IMR-90 (cell line): ENCODE measurements around the gene ERCC8. TPM values are rescaled to one million over a fixed set of nuclear protein-coding genes. Genes with fewer than 3 reads are reported as not detected.

Source experiments
- ATAC-seq: fragments of 200-7000 bp; cut with Tn5 transposase; 2 replicates; pipeline ENCODE4 v1.9.1; 2020; ENCODE audit warnings: low read depth, mild to moderate bottlenecking, moderate library complexity
- BruUV-seq: library from RNA; stranded (reverse); fragments of 400-500 nt; replicated peaks from 2 replicates; lab custom pipeline; 2021; lab: Mats Ljungman, UMichigan
- CTCF ChIA-PET: fragments of 300-600 bp; formaldehyde crosslinking; extraction: SDS; loops from one replicate; lab custom pipeline; 2021; ENCODE audit warnings: antibody characterized with exemption; lab: Yijun Ruan, JAX
- POLR2A ChIA-PET: fragments of 300-600 bp; sonication (Branson Sonifier 250); formaldehyde crosslinking; loops from one replicate; lab custom pipeline; 2022; ENCODE audit warnings: antibody characterized with exemption; ENCODE audit not compliant: unreplicated experiment; lab: Charles Lee
- DNase-seq: peaks from one replicate; pipeline ENCODE4 v3.0.0; 2013
- H2AFZ ChIP-seq: replicated peaks from 2 replicates; pipeline ENCODE3; 2013; ENCODE audit warnings: low read length, mild to moderate bottlenecking; ENCODE audit not compliant: poor library complexity
- H2AK5ac ChIP-seq: 2 replicates; pipeline ENCODE4 v1.6.1; 2013; ENCODE audit warnings: low read depth, low read length, inconsistent platforms
- H2AK9ac ChIP-seq: replicated peaks from 2 replicates; pipeline ENCODE3; 2013; ENCODE audit warnings: mild to moderate bottlenecking, low read depth, low read length, moderate library complexity; ENCODE audit not compliant: poor library complexity
- H2BK120ac ChIP-seq: 2 replicates; pipeline ENCODE4 v1.6.1; 2013; ENCODE audit warnings: low read depth, low read length, inconsistent platforms
- H2BK15ac ChIP-seq: 3 replicates; pipeline ENCODE4 v1.6.1; 2013; ENCODE audit warnings: low read depth, low read length, inconsistent platforms
- H2BK20ac ChIP-seq: 2 replicates; pipeline ENCODE4 v1.6.1; 2013; ENCODE audit warnings: low read depth, mild to moderate bottlenecking, inconsistent platforms, low read length, moderate library complexity
- H2BK5ac ChIP-seq: 2 replicates; pipeline ENCODE4 v1.6.1; 2013; ENCODE audit warnings: mild to moderate bottlenecking, low read depth, low read length, inconsistent platforms; ENCODE audit not compliant: poor library complexity, severe bottlenecking
- H3K14ac ChIP-seq: replicated peaks from 2 replicates; pipeline ENCODE4 v1.6.1; 2013; ENCODE audit warnings: low read depth, low read length, inconsistent platforms
- H3K18ac ChIP-seq: 2 replicates; pipeline ENCODE4 v1.6.1; 2013; ENCODE audit warnings: low read depth, low read length, control low read depth
- H3K23ac ChIP-seq: 2 replicates; pipeline ENCODE4 v1.6.1; 2013; ENCODE audit warnings: low read depth, low read length, inconsistent platforms
- H3K27ac ChIP-seq: 2 replicates; pipeline ENCODE4 v1.5.1; 2013; ENCODE audit warnings: mild to moderate bottlenecking, control low read depth, low read length; ENCODE audit not compliant: insufficient read depth
- H3K27me3 ChIP-seq: 2 replicates; pipeline ENCODE4 v1.6.1; 2013; ENCODE audit warnings: low read length; ENCODE audit not compliant: control insufficient read depth, insufficient read depth
- H3K36me3 ChIP-seq: 2 replicates; pipeline ENCODE4 v1.6.1; 2013; ENCODE audit warnings: low read length, mixed read lengths; ENCODE audit not compliant: control insufficient read depth, insufficient read depth
- H3K4ac ChIP-seq: 2 replicates; pipeline ENCODE4 v1.6.1; 2013; ENCODE audit warnings: low read depth, low read length, inconsistent platforms
- H3K4me1 ChIP-seq: 2 replicates; pipeline ENCODE4 v1.6.1; 2013; ENCODE audit warnings: low read length, mixed read lengths; ENCODE audit not compliant: control insufficient read depth, insufficient read depth
- H3K4me2 ChIP-seq: 2 replicates; pipeline ENCODE4 v1.6.1; 2013; ENCODE audit warnings: low read depth, mild to moderate bottlenecking, control low read depth, low read length, moderate library complexity
- H3K4me3 ChIP-seq: 2 replicates; pipeline ENCODE4 v1.5.1; 2013; ENCODE audit warnings: low read depth, mild to moderate bottlenecking, control low read depth, low read length, moderate library complexity; ENCODE audit not compliant: insufficient read depth
- H3K56ac ChIP-seq: 2 replicates; pipeline ENCODE4 v1.6.1; 2013; ENCODE audit warnings: low read length, inconsistent platforms; ENCODE audit not compliant: insufficient read depth; ENCODE audit errors: extremely low read depth
- H3K79me1 ChIP-seq, 2 experiments: 2 replicates each; pipeline ENCODE4 v1.6.1; 2013; ENCODE audit warnings: low read length in 2 of 2, inconsistent platforms in 1 of 2, low read depth in 1 of 2
- H3K9ac ChIP-seq: 2 replicates; pipeline ENCODE4 v1.6.1; 2013; ENCODE audit warnings: low read depth, low read length, control low read depth
- H3K9me1 ChIP-seq: 2 replicates; pipeline ENCODE4 v1.6.1; 2013; ENCODE audit warnings: low read length, inconsistent platforms; ENCODE audit not compliant: insufficient read depth
- H3K9me3 ChIP-seq: 2 replicates; pipeline ENCODE4 v1.6.1; 2013; ENCODE audit warnings: low read length; ENCODE audit not compliant: control insufficient read depth, insufficient read depth
- H4K20me1 ChIP-seq: 2 replicates; pipeline ENCODE4 v1.6.1; 2013; ENCODE audit warnings: low read length, inconsistent platforms; ENCODE audit not compliant: insufficient read depth
- H4K5ac ChIP-seq: 2 replicates; pipeline ENCODE4 v1.6.1; 2013; ENCODE audit warnings: mild to moderate bottlenecking, low read depth, low read length, control low read depth
- H4K8ac ChIP-seq, 2 experiments: 2 replicates each; pipeline ENCODE4 v1.6.1; 2013; ENCODE audit warnings: low read depth in 2 of 2, low read length in 2 of 2, control low read depth in 1 of 2, inconsistent platforms in 1 of 2
- H4K91ac ChIP-seq: 2 replicates; pipeline ENCODE4 v1.6.1; 2013; ENCODE audit warnings: low read depth, low read length, inconsistent platforms; ENCODE audit not compliant: insufficient read depth
- BHLHE40 ChIP-seq: fragments of 150-350 bp; IDR thresholded peaks from 2 replicates; pipeline ENCODE4 v1.6.1; 2016; ENCODE audit warnings: mild to moderate bottlenecking, low read depth, low read length
- CEBPB ChIP-seq: IDR thresholded peaks from 2 replicates; pipeline ENCODE4 v1.6.1; 2012; ENCODE audit warnings: low read depth, low read length, improper control_type of control experiment
- CHD1 ChIP-seq: IDR thresholded peaks from 2 replicates; pipeline ENCODE4 v1.6.1; 2012; ENCODE audit warnings: low read depth, low read length, improper control_type of control experiment
- CTCF ChIP-seq: conservative IDR thresholded peaks from 2 replicates; pipeline ENCODE4 v1.5.1; 2012; ENCODE audit warnings: mild to moderate bottlenecking, low read depth, low read length, improper control_type of control experiment
- MAFK ChIP-seq: IDR thresholded peaks from 2 replicates; pipeline ENCODE4 v1.6.1; 2012; ENCODE audit warnings: low read depth, low read length, improper control_type of control experiment
- MAZ ChIP-seq: IDR thresholded peaks from 2 replicates; pipeline ENCODE4 v1.6.1; 2012; ENCODE audit warnings: low read depth, mild to moderate bottlenecking, low read length, improper control_type of control experiment, moderate library complexity, borderline replicate concordance
- MXI1 ChIP-seq: IDR thresholded peaks from 2 replicates; pipeline ENCODE4 v1.6.1; 2012; ENCODE audit warnings: low read depth, mild to moderate bottlenecking, low read length, moderate library complexity, borderline replicate concordance
- NFE2L2 ChIP-seq: fragments of 150-350 bp; IDR thresholded peaks from 2 replicates; pipeline ENCODE4 v1.6.1; 2016; ENCODE audit warnings: low read depth, mild to moderate bottlenecking, low read length
- POLR2A ChIP-seq: IDR thresholded peaks from 2 replicates; pipeline ENCODE4 v1.6.1; 2012; ENCODE audit warnings: mild to moderate bottlenecking, low read depth, low read length
- RAD21 ChIP-seq: IDR thresholded peaks from 2 replicates; pipeline ENCODE4 v1.6.1; 2012; ENCODE audit warnings: low read length, improper control_type of control experiment
- RCOR1 ChIP-seq: IDR thresholded peaks from 2 replicates; pipeline ENCODE4 v1.6.1; 2012; ENCODE audit warnings: mild to moderate bottlenecking, low read length, improper control_type of control experiment; ENCODE audit not compliant: insufficient replicate concordance
- RFX5 ChIP-seq: IDR thresholded peaks from 2 replicates; pipeline ENCODE4 v1.8.0; 2012; ENCODE audit warnings: low read depth, mild to moderate bottlenecking, low read length, moderate library complexity
- SMC3 ChIP-seq: fragments of 150-350 bp; IDR thresholded peaks from 2 replicates; pipeline ENCODE4 v1.6.1; 2016; ENCODE audit warnings: low read depth, mild to moderate bottlenecking, antibody characterized with exemption, low read length, moderate library complexity
- WGBS, 2 experiments: methylation state at CpG; one replicate each; pipeline versions ENCODE4 v1.1.5 to v1.1.7; 2013; ENCODE audit warnings: missing lambda C conversion rate in 2 of 2; ENCODE audit not compliant: insufficient read length in 1 of 2; ENCODE audit errors: extremely low coverage in 2 of 2; 5-methylcytosine and 5-hydroxymethylcytosine counted together
- dilution Hi-C: fragments of 300-500 bp; cut with HindIII; formaldehyde crosslinking; loops from one replicate; pipeline ENCODE4 v1.14.3; 2018; ENCODE audit warnings: low sequenced_read_pairs; ENCODE audit not compliant: unreplicated experiment
- in situ Hi-C: fragments of 300-500 bp; cut with MboI; formaldehyde crosslinking; loops from 3 replicates; pipeline ENCODE4 v1.14.3; 2019; ENCODE audit warnings: low sequenced_read_pairs, inconsistent platforms, mixed read lengths
- intact Hi-C: fragments of 100-400 bp; cut with micrococcal nuclease; formaldehyde crosslinking; loops from 2 replicates; pipeline ENCODE4 v1.10.0; 2022
- polyA plus RNA-seq, 3 experiments: library from polyadenylated mRNA; depleted of rRNA; stranded (reverse); fragments of >200 nt; gene quantifications; 2 replicates each; pipeline ENCODE4 v1.2.3, GENCODE V29; 2012; ENCODE audit warnings: low replicate concordance in 1 of 3
- total RNA-seq: library from RNA; depleted of rRNA; stranded (reverse); fragments of >200 nt; gene quantifications from 2 replicates; pipeline ENCODE4 v1.2.3, GENCODE V29; 2012
- TF ChIP-seq, protein P1 (sequence below): fragments of 150-350 bp; IDR thresholded peaks from 2 replicates; pipeline ENCODE4 v1.6.1; 2017; ENCODE audit warnings: mild to moderate bottlenecking, antibody characterized with exemption, low read length, low read depth

Gene ERCC8
- total and polyA plus RNA-seq, 2 of the 4 experiments (the other 2 are of a cell fraction), result 12.6 to 29.2 TPM

DNA sequence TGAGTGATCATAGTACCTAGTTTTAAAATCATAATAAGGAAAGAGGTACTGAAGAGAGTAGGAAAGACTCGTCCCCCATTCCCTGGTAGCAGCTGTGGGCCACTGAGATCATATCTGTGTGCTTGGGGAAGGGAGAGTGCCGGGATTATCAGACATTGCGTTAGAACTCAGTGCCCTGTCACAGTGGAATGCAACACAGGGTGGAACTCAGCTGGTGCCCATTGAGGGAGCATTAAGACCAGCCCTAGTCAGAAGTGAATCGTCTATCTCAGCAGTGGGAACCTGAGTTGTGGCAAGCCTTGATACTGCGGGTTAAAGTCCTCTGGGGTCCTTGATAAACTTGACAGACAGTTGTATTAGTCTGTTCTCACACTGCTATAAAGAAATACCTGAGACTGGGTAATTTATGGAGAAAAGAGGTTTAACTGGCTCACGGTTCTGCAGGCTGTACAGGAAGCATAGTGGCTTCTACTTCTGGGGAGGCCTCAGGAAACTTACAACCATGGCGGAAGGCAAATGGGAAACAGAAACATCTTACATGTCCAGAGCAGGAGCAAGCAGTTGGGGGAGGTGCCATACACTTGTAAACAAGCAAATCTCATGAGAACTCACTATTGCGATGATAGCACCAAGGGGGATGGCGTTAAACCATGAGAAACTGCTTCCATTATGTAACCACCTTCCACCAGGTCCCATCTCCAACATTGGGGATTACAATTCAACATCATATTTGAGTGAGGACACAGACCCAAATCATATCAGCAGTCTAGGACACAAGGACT is 33.3 kb upstream of the ERCC8 start (continued):
- no peak for TF ChIP-seq MAFK

- H3K9me3 ChIP-seq, result no peaks in the 10 kb centered on the region
- no peak overlapping the region for H3K4ac ChIP-seq
- H3K9ac ChIP-seq, result no peak overlapping the region
- no peak overlapping the region for H3K18ac ChIP-seq
- intact Hi-C loops (no loop called here), dilution Hi-C loops (no loop called here), in situ Hi-C loops (loop anchor here (25.0 kb wide), 2 partner anchors 690 to 965 kb away; no protein-coding TSS in a partner anchor)
- H3K23ac ChIP-seq, result no peak overlapping the region
- no peak overlapping the region for H3K27ac ChIP-seq
- BruUV-seq, result no TSS peak
- H4K91ac ChIP-seq, result no peak overlapping the region
- H3K4me1 ChIP-seq, result no peaks in the 10 kb centered on the region
- H2BK20ac ChIP-seq, result no peak overlapping the region
- no peak overlapping the region for H3K14ac ChIP-seq
- no peak overlapping the region for H2BK5ac ChIP-seq
- no peak overlapping the region for H3K4me2 ChIP-seq
- H3K36me3 ChIP-seq, result no peaks in the 10 kb centered on the region
- peaks cover 4% of the 10 kb centered on the region; the same call in 1 of the 2 replicates for H4K20me1 ChIP-seq
- no peak overlapping the region for H2AK9ac ChIP-seq
- H3K56ac ChIP-seq, result no peak overlapping the region
- ChIA-PET POLR2A (no interaction called here), CTCF (no interaction called here)
- no peak overlapping the region for H2AFZ ChIP-seq
- no CpG with 5 or more reads among the region's 3 CpGs for WGBS, 2 experiments
- H2BK120ac ChIP-seq, result no peak overlapping the region
- H3K4me3 ChIP-seq, result no peak overlapping the region
- ATAC-seq (no peak), DNase-seq (no peak)
- no peaks in the 10 kb centered on the region for H3K27me3 ChIP-seq
- H2AK5ac ChIP-seq, result no peak overlapping the region
- peaks cover 14 to 18% of the 10 kb centered on the region in 2 experiments; a peak in 3 of 4 replicates for H3K79me1 ChIP-seq
- H4K5ac ChIP-seq, result no peak overlapping the region
- no peak overlapping the region for H4K8ac ChIP-seq
- no peaks in the 10 kb centered on the region for H3K9me1 ChIP-seq
- H2BK15ac ChIP-seq, result no peak overlapping the region
- TF ChIP-seq MAZ (no peak), MAFK (no peak), BHLHE40 (no peak), RCOR1 (no peak), RFX5 (no peak), POLR2A (no peak), NFE2L2 (no peak), MXI1 (no peak), RAD21 (no peak), SMC3 (no peak), CHD1 (no peak), CTCF (no peak), CEBPB (no peak)
- TF ChIP-seq, protein P1, sequence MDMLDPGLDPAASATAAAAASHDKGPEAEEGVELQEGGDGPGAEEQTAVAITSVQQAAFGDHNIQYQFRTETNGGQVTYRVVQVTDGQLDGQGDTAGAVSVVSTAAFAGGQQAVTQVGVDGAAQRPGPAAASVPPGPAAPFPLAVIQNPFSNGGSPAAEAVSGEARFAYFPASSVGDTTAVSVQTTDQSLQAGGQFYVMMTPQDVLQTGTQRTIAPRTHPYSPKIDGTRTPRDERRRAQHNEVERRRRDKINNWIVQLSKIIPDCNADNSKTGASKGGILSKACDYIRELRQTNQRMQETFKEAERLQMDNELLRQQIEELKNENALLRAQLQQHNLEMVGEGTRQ, result no peak
These were observed 27.4 kb upstream of the ERCC8 start for GRCh38 chr5:60972231-60972630.
